Astrocyte of the cerebellum (primary cell): ENCODE measurements around the gene UNC5CL.

Experiments
- DNase-seq: peaks from one replicate; pipeline ENCODE4 v3.0.0-alpha.2; 2011; ENCODE audit warnings: low read depth
- H3K4me3 ChIP-seq: 2 replicates; pipeline ENCODE4 v1.5.1; 2011; ENCODE audit warnings: mild to moderate bottlenecking, low read depth, low read length, moderate library complexity
- CTCF ChIP-seq: IDR thresholded peaks from 2 replicates; pipeline ENCODE4 v1.5.1; 2012; ENCODE audit warnings: low read length, low read depth, moderate library complexity, mild to moderate bottlenecking; ENCODE audit errors: missing control alignments
- in situ Hi-C: cut with HindIII; loops from 2 replicates; pipeline ENCODE4 v1.10.0; 2017; ENCODE audit warnings: low sequenced_read_pairs

Gene UNC5CL

GRCh38 chr6:41043151-41043550, 4.1 kb upstream of the UNC5CL start:
- no peak overlapping the region for H3K4me3 ChIP-seq
- in situ Hi-C loops = no loop called here
- no peak for TF ChIP-seq CTCF
- DNase-seq = no peak

GRCh38 chr6:41042226-41043055, 3.4 kb upstream of the UNC5CL start, which contains the start of gene TSPO2:
Gene TSPO2 (plus strand): TSS chr6:41042467. CDS start chr6:41042986, 519 bp downstream.
- no peak for TF ChIP-seq CTCF
- in situ Hi-C loops = no loop called here
- no peak within 1 kb of the TSS for H3K4me3 ChIP-seq
- DNase-seq = no peak

GRCh38 chr6:41040940-41041536, 2.0 kb upstream of the UNC5CL start:
- TF ChIP-seq CTCF = no peak
- no peak for DNase-seq
- H3K4me3 ChIP-seq = no peak overlapping the region
- in situ Hi-C loops = no loop called here

- no peak for TF ChIP-seq CTCF
- in situ Hi-C loops = no loop called here
- H3K4me3 ChIP-seq = no peak overlapping the region
- DNase-seq = no peak
Measured at GRCh38 chr6:41040101-41040939, 1.3 kb upstream of the UNC5CL start.

GRCh38 chr6:41038205-41038604, 816 bp downstream of the UNC5CL start:
- no peak for DNase-seq
- no peak overlapping the region for H3K4me3 ChIP-seq
- in situ Hi-C loops = no loop called here
- no peak for TF ChIP-seq CTCF

GRCh38 chr6:41037107-41037900, 1.7 kb downstream of the UNC5CL start:
- no peak overlapping the region for H3K4me3 ChIP-seq
- TF ChIP-seq CTCF = no peak
- DNase-seq = no peak
- in situ Hi-C loops = no loop called here
